KMS-11 (cell line): ENCODE measurements around the gene SIK2.

Source experiments
- H2AFZ ChIP-seq: fragments of 200-600 bp; sonication (generic); 2 replicates; pipeline ENCODE4 v1.6.1; 2016; ENCODE audit warnings: antibody characterized with exemption, mixed run types, low read depth
- H3K27ac ChIP-seq: fragments of 200-600 bp; sonication (generic); 2 replicates; pipeline ENCODE4 v1.6.1; 2016; ENCODE audit warnings: mild to moderate bottlenecking, mixed run types
- H3K27me3 ChIP-seq: fragments of 200-600 bp; sonication (generic); 2 replicates; pipeline ENCODE4 v1.6.1; 2017; ENCODE audit warnings: mild to moderate bottlenecking, low read depth, mixed run types, moderate library complexity; ENCODE audit not compliant: insufficient read depth
- H3K36me3 ChIP-seq: fragments of 200-600 bp; sonication (generic); 2 replicates; pipeline ENCODE4 v1.6.1; 2017; ENCODE audit warnings: mild to moderate bottlenecking, mixed run types; ENCODE audit not compliant: insufficient read depth
- H3K4me1 ChIP-seq: fragments of 200-600 bp; sonication (generic); 2 replicates; pipeline ENCODE4 v1.6.1; 2016; ENCODE audit warnings: mild to moderate bottlenecking, low read depth, mixed run types; ENCODE audit not compliant: poor library complexity, severe bottlenecking
- H3K4me2 ChIP-seq: fragments of 200-600 bp; sonication (generic); 2 replicates; pipeline ENCODE4 v1.7.0; 2016; ENCODE audit warnings: mild to moderate bottlenecking, mixed run types
- H3K4me3 ChIP-seq: fragments of 200-600 bp; sonication (generic); IDR thresholded peaks from 2 replicates; pipeline ENCODE4 v1.6.1; 2017; ENCODE audit warnings: low read depth, low read length, mixed read lengths; ENCODE audit not compliant: insufficient read depth
- H3K79me2 ChIP-seq: fragments of 200-600 bp; sonication (generic); 2 replicates; pipeline ENCODE4 v1.6.1; 2016; ENCODE audit warnings: low read depth, mixed run types; ENCODE audit not compliant: insufficient read depth
- H3K9ac ChIP-seq: fragments of 200-600 bp; sonication (generic); 2 replicates; pipeline ENCODE4 v1.6.1; 2016; ENCODE audit warnings: mild to moderate bottlenecking, mixed run types
- H4K20me1 ChIP-seq: fragments of 200-600 bp; sonication (generic); 2 replicates; pipeline ENCODE4 v1.6.1; 2016; ENCODE audit warnings: mild to moderate bottlenecking, mixed run types; ENCODE audit not compliant: insufficient read depth
- TF ChIP-seq, protein P1 (sequence below): fragments of 200-600 bp; sonication (generic); conservative IDR thresholded peaks from 2 replicates; pipeline ENCODE4 v1.6.1; 2017; ENCODE audit warnings: low read depth, mild to moderate bottlenecking, antibody characterized with exemption, low read length, moderate library complexity, mixed read lengths

The SIK2 gene

DNA sequence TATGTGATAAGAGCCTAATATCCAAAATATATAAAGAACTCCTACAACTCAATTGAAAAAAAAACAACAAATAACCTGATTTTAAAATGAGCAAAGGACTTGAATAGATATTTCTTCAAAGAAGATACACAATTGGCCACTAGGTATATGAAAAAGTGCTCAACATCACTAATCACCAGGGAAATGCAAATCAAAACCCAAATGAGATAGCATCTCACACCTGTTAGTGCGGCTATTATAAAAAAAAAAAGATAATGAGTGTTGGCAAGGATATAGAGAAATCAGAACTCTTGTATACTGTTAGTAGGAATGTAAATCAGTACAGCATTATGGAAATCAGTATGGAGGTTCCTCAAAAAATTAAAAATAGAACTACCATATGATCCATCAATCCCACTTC lies 5.9 kb upstream of the SIK2 start:
- H4K20me1 ChIP-seq, result no peaks in the 10 kb centered on the region
- H3K36me3 ChIP-seq, result no peaks in the 10 kb centered on the region
- no peak overlapping the region for H3K4me3 ChIP-seq
- no peak overlapping the region for H3K4me2 ChIP-seq
- no peak overlapping the region for H3K9ac ChIP-seq
- no peak overlapping the region for H3K27ac ChIP-seq
- no peak overlapping the region for H2AFZ ChIP-seq
- TF ChIP-seq, protein P1, sequence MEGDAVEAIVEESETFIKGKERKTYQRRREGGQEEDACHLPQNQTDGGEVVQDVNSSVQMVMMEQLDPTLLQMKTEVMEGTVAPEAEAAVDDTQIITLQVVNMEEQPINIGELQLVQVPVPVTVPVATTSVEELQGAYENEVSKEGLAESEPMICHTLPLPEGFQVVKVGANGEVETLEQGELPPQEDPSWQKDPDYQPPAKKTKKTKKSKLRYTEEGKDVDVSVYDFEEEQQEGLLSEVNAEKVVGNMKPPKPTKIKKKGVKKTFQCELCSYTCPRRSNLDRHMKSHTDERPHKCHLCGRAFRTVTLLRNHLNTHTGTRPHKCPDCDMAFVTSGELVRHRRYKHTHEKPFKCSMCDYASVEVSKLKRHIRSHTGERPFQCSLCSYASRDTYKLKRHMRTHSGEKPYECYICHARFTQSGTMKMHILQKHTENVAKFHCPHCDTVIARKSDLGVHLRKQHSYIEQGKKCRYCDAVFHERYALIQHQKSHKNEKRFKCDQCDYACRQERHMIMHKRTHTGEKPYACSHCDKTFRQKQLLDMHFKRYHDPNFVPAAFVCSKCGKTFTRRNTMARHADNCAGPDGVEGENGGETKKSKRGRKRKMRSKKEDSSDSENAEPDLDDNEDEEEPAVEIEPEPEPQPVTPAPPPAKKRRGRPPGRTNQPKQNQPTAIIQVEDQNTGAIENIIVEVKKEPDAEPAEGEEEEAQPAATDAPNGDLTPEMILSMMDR, result no peak
- peaks cover 3% of the 10 kb centered on the region for H3K4me1 ChIP-seq
- no peaks in the 10 kb centered on the region for H3K79me2 ChIP-seq
- no peaks in the 10 kb centered on the region for H3K27me3 ChIP-seq

GRCh38 chr11:111598148-111598547 lies 4.1 kb upstream of the SIK2 start:
- TF ChIP-seq, protein P1, result no peak
- no peak overlapping the region for H3K4me3 ChIP-seq

DNA sequence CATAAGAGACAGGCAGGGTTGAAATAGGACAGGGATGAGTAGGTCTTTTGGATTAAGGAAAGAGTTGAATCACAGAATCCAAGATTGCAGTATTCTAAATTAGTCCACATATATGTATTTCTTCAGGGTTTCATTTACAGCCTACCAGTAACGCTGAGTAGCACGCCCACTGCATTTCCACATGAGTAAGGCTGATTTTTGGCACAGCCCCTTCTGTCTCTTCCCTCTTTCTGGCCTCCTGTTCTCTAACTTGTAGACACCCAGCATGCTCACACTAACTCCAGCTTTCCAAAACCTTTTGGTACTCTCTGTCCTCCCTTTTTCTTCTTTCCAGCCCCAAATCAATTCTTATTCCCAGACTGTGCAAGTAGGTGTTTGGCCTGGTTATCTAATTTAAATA lies 3.7 kb upstream of the SIK2 start:
- Histone ChIP-seq H3K4me2 (no peak overlapping the region), H3K27me3 (no peaks in the 10 kb centered on the region), H2AFZ (no peak overlapping the region), H3K36me3 (no peaks in the 10 kb centered on the region), H3K79me2 (peaks cover 5% of the 10 kb centered on the region; the same call in 1 of the 2 replicates), H3K4me1 (peaks cover 8% of the 10 kb centered on the region), H3K9ac (no peak overlapping the region), H3K27ac (no peak overlapping the region), H4K20me1 (no peaks in the 10 kb centered on the region), H3K4me3 (no peak overlapping the region)
- TF ChIP-seq, protein P1, result no peak

More at GRCh38 chr11:111598148-111598547, 4.1 kb upstream of the SIK2 start:
- H4K20me1 ChIP-seq, result no peaks in the 10 kb centered on the region
- H3K79me2 ChIP-seq, result peaks cover under 1% of the 10 kb centered on the region; the same call in 1 of the 2 replicates
- peaks cover 7% of the 10 kb centered on the region for H3K4me1 ChIP-seq
- no peak overlapping the region for H3K27ac ChIP-seq
- no peak overlapping the region for H3K4me2 ChIP-seq
- H3K36me3 ChIP-seq, result no peaks in the 10 kb centered on the region
- H2AFZ ChIP-seq, result no peak overlapping the region
- no peak overlapping the region for H3K9ac ChIP-seq
- no peaks in the 10 kb centered on the region for H3K27me3 ChIP-seq

GRCh38 chr11:111601636-111601978 lies 642 bp upstream of the SIK2 start:
- H3K27ac ChIP-seq, result peak overlapping the region; percentile 28; the same call in 1 of the 2 replicates
- peak overlapping the region; percentile 59 for H3K4me2 ChIP-seq
- H4K20me1 ChIP-seq, result 0 out of 2 replicates have a peak, but pooled peaks cover 2% of the 10 kb centered on the region
- peak overlapping the region; percentile 56; the same call in 1 of the 2 replicates for H3K9ac ChIP-seq
- H3K4me1 ChIP-seq, result peaks cover 18% of the 10 kb centered on the region
- TF ChIP-seq, protein P1, result no peak
- no peaks in the 10 kb centered on the region for H3K27me3 ChIP-seq
- peaks cover 33% of the 10 kb centered on the region; the same call in 1 of the 2 replicates for H3K79me2 ChIP-seq
- H2AFZ ChIP-seq, result peak overlapping the region; percentile 82
- H3K36me3 ChIP-seq, result no peaks in the 10 kb centered on the region
- H3K4me3 ChIP-seq, result no peak overlapping the region
